LNCaP clone FGC (cell line): ENCODE results near the gene TCTA.

ENCODE experiments used
- DNase-seq: peaks from one replicate; pipeline ENCODE4 v3.0.0-alpha.2; 2011; ENCODE audit warnings: low read depth
- H3K4me3 ChIP-seq: 2 replicates; pipeline ENCODE4 v1.5.1; 2011; ENCODE audit warnings: mild to moderate bottlenecking, low read depth, low read length, control low read depth
- TF ChIP-seq, protein P1 (sequence below): IDR thresholded peaks from 2 replicates; pipeline ENCODE4 v1.5.1; 2012; ENCODE audit warnings: mild to moderate bottlenecking; ENCODE audit not compliant: control insufficient read depth, insufficient read depth; ENCODE audit errors: extremely low read depth

The TCTA gene

DNA sequence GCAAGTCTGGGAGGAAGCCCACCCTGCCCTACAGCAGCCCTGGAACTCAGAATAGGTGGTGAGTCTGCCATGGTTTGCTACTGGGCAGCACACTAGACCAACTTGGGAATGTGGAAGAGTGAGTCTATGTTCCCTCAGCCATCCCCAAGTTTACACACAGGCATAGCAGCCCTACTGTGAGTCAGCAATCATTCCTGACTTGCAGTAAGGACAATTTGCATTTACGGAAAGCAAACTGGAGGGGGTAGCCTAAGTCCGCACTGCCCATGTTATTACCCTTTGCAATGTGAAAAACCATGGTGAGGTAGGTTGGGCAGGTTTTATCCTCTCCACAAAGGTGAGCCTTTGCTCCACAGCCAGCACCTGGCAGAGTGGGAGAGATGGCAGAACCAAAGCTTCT is 4.6 kb downstream of the TCTA start:
- H3K4me3 ChIP-seq, result no peak overlapping the region
- TF ChIP-seq, protein P1, sequence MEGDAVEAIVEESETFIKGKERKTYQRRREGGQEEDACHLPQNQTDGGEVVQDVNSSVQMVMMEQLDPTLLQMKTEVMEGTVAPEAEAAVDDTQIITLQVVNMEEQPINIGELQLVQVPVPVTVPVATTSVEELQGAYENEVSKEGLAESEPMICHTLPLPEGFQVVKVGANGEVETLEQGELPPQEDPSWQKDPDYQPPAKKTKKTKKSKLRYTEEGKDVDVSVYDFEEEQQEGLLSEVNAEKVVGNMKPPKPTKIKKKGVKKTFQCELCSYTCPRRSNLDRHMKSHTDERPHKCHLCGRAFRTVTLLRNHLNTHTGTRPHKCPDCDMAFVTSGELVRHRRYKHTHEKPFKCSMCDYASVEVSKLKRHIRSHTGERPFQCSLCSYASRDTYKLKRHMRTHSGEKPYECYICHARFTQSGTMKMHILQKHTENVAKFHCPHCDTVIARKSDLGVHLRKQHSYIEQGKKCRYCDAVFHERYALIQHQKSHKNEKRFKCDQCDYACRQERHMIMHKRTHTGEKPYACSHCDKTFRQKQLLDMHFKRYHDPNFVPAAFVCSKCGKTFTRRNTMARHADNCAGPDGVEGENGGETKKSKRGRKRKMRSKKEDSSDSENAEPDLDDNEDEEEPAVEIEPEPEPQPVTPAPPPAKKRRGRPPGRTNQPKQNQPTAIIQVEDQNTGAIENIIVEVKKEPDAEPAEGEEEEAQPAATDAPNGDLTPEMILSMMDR, result no peak
- DNase-seq, result no peak

DNA sequence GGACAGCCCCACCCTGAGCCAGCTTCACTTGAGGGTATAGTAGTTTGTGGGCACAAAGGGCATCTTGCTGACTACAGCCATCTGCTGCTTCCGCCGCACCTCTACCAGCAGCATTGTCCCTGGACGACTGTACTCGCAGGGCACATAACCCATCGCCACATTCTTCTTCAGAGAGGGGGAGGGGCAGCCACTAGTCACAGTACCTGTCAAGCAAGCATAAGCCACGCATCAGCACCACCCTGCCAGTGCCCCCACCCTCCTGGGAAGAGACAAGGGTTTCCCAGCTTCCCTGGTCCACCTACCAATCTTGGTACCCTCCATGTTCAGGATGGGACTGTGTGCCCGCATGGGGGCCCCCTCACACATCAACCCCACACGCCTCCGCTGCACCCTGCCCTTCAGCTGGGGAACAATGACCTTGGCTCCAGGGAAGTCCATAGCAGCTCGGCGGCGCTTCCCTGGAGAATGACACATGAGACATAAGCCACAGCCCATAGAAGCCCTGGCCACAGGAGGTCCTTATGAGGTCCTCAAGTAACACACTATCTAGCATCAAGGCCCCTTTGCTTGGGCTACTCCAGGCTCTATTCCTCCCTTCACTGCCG is 5.4 kb downstream of the TCTA start:
- DNase-seq, result no peak
- TF ChIP-seq, protein P1, result no peak
- H3K4me3 ChIP-seq, result no peak overlapping the region

DNA sequence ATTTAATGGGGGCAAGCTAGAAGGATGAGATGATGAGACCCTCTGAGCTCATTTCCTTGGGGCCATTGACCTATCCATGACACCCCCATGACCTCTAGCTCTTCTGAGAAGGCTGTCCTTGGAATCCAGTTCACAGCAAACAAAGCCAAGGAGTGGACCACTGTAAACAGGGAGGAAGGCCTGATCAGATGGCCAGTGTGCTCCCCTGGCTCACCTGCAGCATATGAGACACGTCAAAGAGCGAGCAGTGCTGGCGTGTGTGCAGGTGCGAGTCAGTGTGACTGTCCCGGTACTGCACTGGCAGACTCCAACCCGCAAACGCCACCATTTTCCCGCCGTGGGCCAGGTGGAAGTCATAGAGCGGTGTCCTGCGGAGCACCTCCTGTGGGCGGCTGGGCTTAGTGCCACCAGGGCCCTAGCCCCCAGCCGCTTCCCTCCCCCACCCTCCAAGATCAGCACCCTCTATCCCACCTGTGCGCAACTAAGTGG is 9.7 kb downstream of the TCTA start:
- no peak for DNase-seq
- TF ChIP-seq, protein P1, result no peak
- no peak overlapping the region for H3K4me3 ChIP-seq

DNA sequence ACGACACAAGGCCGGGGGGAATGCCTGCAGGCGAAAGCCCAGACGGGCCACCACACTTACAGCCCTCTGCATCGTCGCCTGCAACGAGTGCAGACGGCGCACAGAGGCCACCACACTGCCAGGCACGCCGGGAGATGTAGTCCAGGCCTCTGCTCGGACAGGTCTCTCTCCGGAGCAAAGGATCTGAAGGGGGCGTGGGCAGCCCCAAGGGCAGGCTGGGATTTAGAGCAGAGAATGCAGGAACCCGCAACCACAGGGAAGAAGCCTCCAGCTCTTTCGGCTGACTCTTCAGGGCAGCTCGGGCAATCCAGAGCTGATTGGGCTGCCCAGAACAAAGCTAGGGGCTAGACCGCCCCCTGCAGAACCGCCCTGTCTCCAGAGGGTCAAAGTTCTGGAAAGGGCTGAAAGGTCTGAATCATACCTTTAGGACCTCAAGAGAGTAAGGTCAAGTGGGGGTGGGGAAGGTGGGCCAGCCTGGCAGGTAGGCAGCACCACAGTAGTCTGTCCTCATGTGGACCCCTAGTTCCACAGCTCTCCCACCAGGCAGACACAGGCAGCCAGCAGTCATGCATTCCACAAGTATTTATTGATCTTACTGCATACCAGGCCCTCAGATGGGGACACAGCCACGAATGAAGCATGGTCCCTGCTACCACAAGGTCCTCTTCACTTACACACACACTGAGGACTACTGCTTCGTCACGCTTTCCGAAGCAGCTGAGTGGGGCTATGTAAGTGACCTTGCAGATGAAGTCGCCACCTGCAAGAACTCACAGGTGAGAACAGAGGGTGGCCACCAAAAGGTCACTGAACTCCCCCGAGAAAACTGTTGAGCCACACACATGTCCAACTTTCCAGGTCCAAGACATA is 10.4 kb downstream of the TCTA start, which contains the start of gene AMT:
TSS of gene AMT (minus strand) at position 95 of the 870 bp plus-strand sequence. CDS start at position 72, 23 bp downstream.
- TF ChIP-seq, protein P1, result no peak
- DNase-seq, result no peak
- H3K4me3 ChIP-seq, result no peak within 1 kb of the TSS

DNA sequence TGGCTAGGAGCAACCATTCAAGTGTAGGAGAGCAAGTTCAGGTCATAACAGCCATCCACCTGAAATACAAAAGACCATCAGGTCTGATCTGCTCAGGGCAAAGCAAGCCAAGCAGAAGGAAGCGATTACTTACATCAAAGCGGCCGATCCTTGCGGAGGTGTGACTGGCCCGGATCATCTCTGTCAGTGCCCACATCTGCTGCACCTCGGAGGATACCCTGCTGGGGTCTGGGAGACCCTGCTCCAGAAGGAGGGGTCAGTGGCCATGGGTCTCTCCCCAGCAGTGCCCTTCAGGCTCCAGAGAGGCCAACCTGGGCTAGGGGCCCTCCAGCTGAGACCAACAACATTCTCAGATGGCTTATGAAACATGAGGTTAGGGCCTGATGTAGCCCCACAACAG is 12.6 kb downstream of the TCTA start:
- TF ChIP-seq, protein P1, result no peak
- no peak overlapping the region for H3K4me3 ChIP-seq
- no peak for DNase-seq

DNA sequence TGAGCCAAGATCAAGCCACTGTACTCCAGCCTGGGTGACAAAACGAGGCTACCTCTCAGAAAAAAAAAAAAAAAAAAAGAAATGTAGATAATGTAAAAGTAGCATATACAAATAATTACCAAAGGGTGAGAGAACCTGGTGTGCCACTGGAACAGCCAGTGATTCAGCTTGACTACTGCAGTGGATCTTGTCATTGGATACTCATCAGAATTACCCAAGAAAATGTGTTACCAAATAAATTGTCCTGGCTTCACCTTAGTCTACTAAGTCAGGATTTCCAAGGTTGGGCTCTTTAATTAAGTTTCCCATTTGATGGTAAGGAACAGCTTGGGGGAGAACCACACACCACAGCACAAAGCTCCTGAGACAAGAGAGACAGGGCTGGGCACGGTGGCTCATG is 15.4 kb downstream of the TCTA start:
- TF ChIP-seq, protein P1, result no peak
- no peak overlapping the region for H3K4me3 ChIP-seq
- DNase-seq, result no peak
